Activated T-helper 2 cell treated with anti-CD3 and anti-CD28 coated beads, Interferon-gamma antibody, Interleukin-2, Interleukin-4, amounts not matched to agents 10 μg/mL and 5 μg/mL and 100 μg/mL, durations not matched to agents 14 hours and 24 hours and 36 hours (primary cell): ENCODE measurements around the gene OPCML. TPM values are rescaled to one million over a fixed set of nuclear protein-coding genes. Genes with fewer than 3 reads are reported as not detected.

Experiments
- DNase-seq: peaks from one replicate; pipeline ENCODE4 v3.0.0; 2021; ENCODE audit warnings: low spot score
- H3K27ac Mint-ChIP-seq: one replicate; pipeline ENCODE4 v1.8.0; 2021; ENCODE audit warnings: mixed read lengths
- H3K27me3 Mint-ChIP-seq: one replicate; pipeline ENCODE4 v1.8.0; 2021; ENCODE audit warnings: low read depth, mixed read lengths
- H3K36me3 Mint-ChIP-seq: one replicate; pipeline ENCODE4 v1.8.0; 2021; ENCODE audit warnings: low read depth, mixed read lengths
- H3K4me1 Mint-ChIP-seq: one replicate; pipeline ENCODE4 v1.8.0; 2021; ENCODE audit warnings: low read depth, mixed read lengths
- H3K4me3 Mint-ChIP-seq: one replicate; pipeline ENCODE4 v1.8.0; 2021; ENCODE audit warnings: low read depth, mild to moderate bottlenecking, moderate library complexity, mixed read lengths
- H3K9me3 Mint-ChIP-seq: one replicate; pipeline ENCODE4 v1.8.0; 2021; ENCODE audit warnings: mixed read lengths
- intact Hi-C: fragments of 100-400 bp; cut with micrococcal nuclease; formaldehyde crosslinking; loops from one replicate; pipeline ENCODE4 v1.15.1; 2023
- total RNA-seq: library from RNA; stranded (reverse); gene quantifications from 2 replicates; pipeline ENCODE4 v1.2.3, GENCODE V29; 2022

The OPCML gene
- total RNA-seq, 1 donor from 2014 or later = not detected

- Mint-ChIP-seq H3K36me3 (no peaks in the 10 kb centered on the region), H3K4me1 (no peaks in the 10 kb centered on the region), H3K9me3 (no peaks in the 10 kb centered on the region), H3K27ac (no peak overlapping the region), H3K27me3 (no peaks in the 10 kb centered on the region), H3K4me3 (no peak overlapping the region)
- DNase-seq = no peak
- intact Hi-C loops = no loop called here
Measured at GRCh38 chr11:133413703-133414102, 118.6 kb downstream of the OPCML start.

GRCh38 chr11:133409799-133410198 is 122.5 kb downstream of the OPCML start:
- Mint-ChIP-seq H3K27ac (no peak overlapping the region), H3K4me1 (no peaks in the 10 kb centered on the region), H3K27me3 (no peaks in the 10 kb centered on the region), H3K36me3 (no peaks in the 10 kb centered on the region), H3K9me3 (no peaks in the 10 kb centered on the region), H3K4me3 (no peak overlapping the region)
- no peak for DNase-seq
- intact Hi-C loops = no loop called here

- Mint-ChIP-seq H3K27me3 (no peaks in the 10 kb centered on the region), H3K36me3 (no peaks in the 10 kb centered on the region), H3K27ac (no peak overlapping the region), H3K4me3 (no peak overlapping the region), H3K9me3 (no peaks in the 10 kb centered on the region), H3K4me1 (no peaks in the 10 kb centered on the region)
- intact Hi-C loops = no loop called here
- no peak for DNase-seq
Measured at GRCh38 chr11:133408936-133409335, 123.4 kb downstream of the OPCML start.

- intact Hi-C loops = no loop called here
- Mint-ChIP-seq H3K4me3 (no peak overlapping the region), H3K9me3 (no peaks in the 10 kb centered on the region), H3K27ac (no peak overlapping the region), H3K36me3 (no peaks in the 10 kb centered on the region), H3K4me1 (no peaks in the 10 kb centered on the region), H3K27me3 (no peaks in the 10 kb centered on the region)
- no peak for DNase-seq
Measured at GRCh38 chr11:133408402-133408801, 123.9 kb downstream of the OPCML start.

GRCh38 chr11:133406489-133406888 is 125.8 kb downstream of the OPCML start:
- no peaks in the 10 kb centered on the region for H3K4me1 Mint-ChIP-seq
- no peaks in the 10 kb centered on the region for H3K9me3 Mint-ChIP-seq
- no peaks in the 10 kb centered on the region for H3K36me3 Mint-ChIP-seq
- H3K27ac Mint-ChIP-seq = no peak overlapping the region
- DNase-seq = no peak
- no peak overlapping the region for H3K4me3 Mint-ChIP-seq
- no peaks in the 10 kb centered on the region for H3K27me3 Mint-ChIP-seq
- intact Hi-C loops = no loop called here

GRCh38 chr11:133403900-133404299 is 128.4 kb downstream of the OPCML start:
- no peaks in the 10 kb centered on the region for H3K9me3 Mint-ChIP-seq
- no peaks in the 10 kb centered on the region for H3K4me1 Mint-ChIP-seq
- no peak overlapping the region for H3K4me3 Mint-ChIP-seq
- intact Hi-C loops = no loop called here
- H3K36me3 Mint-ChIP-seq = no peaks in the 10 kb centered on the region
- H3K27me3 Mint-ChIP-seq = no peaks in the 10 kb centered on the region
- DNase-seq = no peak
- no peak overlapping the region for H3K27ac Mint-ChIP-seq

- H3K9me3 Mint-ChIP-seq = no peaks in the 10 kb centered on the region
- H3K27ac Mint-ChIP-seq = no peak overlapping the region
- no peak overlapping the region for H3K4me3 Mint-ChIP-seq
- no peaks in the 10 kb centered on the region for H3K27me3 Mint-ChIP-seq
- no peaks in the 10 kb centered on the region for H3K36me3 Mint-ChIP-seq
- no peak for DNase-seq
- intact Hi-C loops = no loop called here
- no peaks in the 10 kb centered on the region for H3K4me1 Mint-ChIP-seq
Measured at GRCh38 chr11:133402551-133402950, 129.8 kb downstream of the OPCML start.

GRCh38 chr11:133399855-133400625 is 132.3 kb downstream of the OPCML start:
- no peaks in the 10 kb centered on the region for H3K27me3 Mint-ChIP-seq
- no peak overlapping the region for H3K27ac Mint-ChIP-seq
- H3K36me3 Mint-ChIP-seq = no peaks in the 10 kb centered on the region
- intact Hi-C loops = no loop called here
- H3K4me3 Mint-ChIP-seq = no peak overlapping the region
- no peaks in the 10 kb centered on the region for H3K9me3 Mint-ChIP-seq
- no peak for DNase-seq
- H3K4me1 Mint-ChIP-seq = no peaks in the 10 kb centered on the region

GRCh38 chr11:133399294-133399693 is 133.0 kb downstream of the OPCML start:
- intact Hi-C loops = no loop called here
- Mint-ChIP-seq H3K4me3 (no peak overlapping the region), H3K36me3 (no peaks in the 10 kb centered on the region), H3K9me3 (no peaks in the 10 kb centered on the region), H3K4me1 (no peaks in the 10 kb centered on the region), H3K27me3 (no peaks in the 10 kb centered on the region), H3K27ac (no peak overlapping the region)
- no peak for DNase-seq

- H3K4me1 Mint-ChIP-seq = no peaks in the 10 kb centered on the region
- intact Hi-C loops = no loop called here
- no peak overlapping the region for H3K27ac Mint-ChIP-seq
- H3K27me3 Mint-ChIP-seq = no peaks in the 10 kb centered on the region
- DNase-seq = no peak
- no peaks in the 10 kb centered on the region for H3K9me3 Mint-ChIP-seq
- H3K36me3 Mint-ChIP-seq = no peaks in the 10 kb centered on the region
- no peak overlapping the region for H3K4me3 Mint-ChIP-seq
Measured at GRCh38 chr11:133390803-133391202, 141.5 kb downstream of the OPCML start.

GRCh38 chr11:133388975-133389568 is 143.2 kb downstream of the OPCML start:
- no peak overlapping the region for H3K4me3 Mint-ChIP-seq
- DNase-seq = no peak
- H3K27ac Mint-ChIP-seq = no peak overlapping the region
- H3K27me3 Mint-ChIP-seq = no peaks in the 10 kb centered on the region
- intact Hi-C loops = no loop called here
- H3K36me3 Mint-ChIP-seq = no peaks in the 10 kb centered on the region
- no peaks in the 10 kb centered on the region for H3K9me3 Mint-ChIP-seq
- no peaks in the 10 kb centered on the region for H3K4me1 Mint-ChIP-seq

- Mint-ChIP-seq H3K36me3 (no peaks in the 10 kb centered on the region), H3K27ac (no peak overlapping the region), H3K4me3 (no peak overlapping the region), H3K9me3 (no peaks in the 10 kb centered on the region), H3K4me1 (no peaks in the 10 kb centered on the region), H3K27me3 (no peaks in the 10 kb centered on the region)
- no peak for DNase-seq
- intact Hi-C loops = no loop called here
Measured at GRCh38 chr11:133388260-133388659, 144.0 kb downstream of the OPCML start.

GRCh38 chr11:133386852-133387251 is 145.4 kb downstream of the OPCML start:
- intact Hi-C loops = no loop called here
- no peak overlapping the region for H3K4me3 Mint-ChIP-seq
- no peaks in the 10 kb centered on the region for H3K9me3 Mint-ChIP-seq
- DNase-seq = no peak
- no peaks in the 10 kb centered on the region for H3K36me3 Mint-ChIP-seq
- H3K27ac Mint-ChIP-seq = no peak overlapping the region
- H3K27me3 Mint-ChIP-seq = no peaks in the 10 kb centered on the region
- H3K4me1 Mint-ChIP-seq = no peaks in the 10 kb centered on the region
